HUDEP-2 (cell line): ENCODE measurements around the gene CNTNAP3.
"Not testable (repeated sequence)": the region's sequence is repeated elsewhere in the genome, so short reads cannot be mapped to it uniquely, and the experiment has no call there.

Experiments
- DNase-seq, 76 experiments: peaks; one replicate each; lab custom pipeline; 2025; ENCODE audit not compliant: unreplicated experiment in 76 of 76; lab: John Stamatoyannopoulos, UW

Gene CNTNAP3

GRCh38 chr9:39287980-39288379 is at the start of gene CNTNAP3:
Gene CNTNAP3 (minus strand): TSS chr9:39288167. CDS start chr9:39288064, 103 bp downstream.
- not testable (repeated sequence) for DNase-seq

GRCh38 chr9:39279995-39280394 is 8.0 kb downstream of the CNTNAP3 start:
- not testable (repeated sequence) for DNase-seq

- not testable (repeated sequence) for DNase-seq
These were observed 45.5 kb downstream of the CNTNAP3 start for GRCh38 chr9:39242513-39242912.

GRCh38 chr9:39232130-39232991 is 55.6 kb downstream of the CNTNAP3 start:
- DNase-seq: not testable (repeated sequence)

- DNase-seq: not testable (repeated sequence)
These were observed 72.0 kb downstream of the CNTNAP3 start for GRCh38 chr9:39215976-39216375.

- DNase-seq: not testable (repeated sequence)
These were observed 78.2 kb downstream of the CNTNAP3 start for GRCh38 chr9:39209773-39210172.

GRCh38 chr9:39206643-39207042 is 81.3 kb downstream of the CNTNAP3 start:
- DNase-seq: not testable (repeated sequence)

- not testable (repeated sequence) for DNase-seq
These were observed 82.1 kb downstream of the CNTNAP3 start for GRCh38 chr9:39205842-39206241.

- not testable (repeated sequence) for DNase-seq
These were observed 87.6 kb downstream of the CNTNAP3 start for GRCh38 chr9:39200412-39200811.

- DNase-seq: not testable (repeated sequence)
These were observed 89.8 kb downstream of the CNTNAP3 start for GRCh38 chr9:39198000-39198709.

GRCh38 chr9:39171370-39171769 is 116.6 kb downstream of the CNTNAP3 start:
- not testable (repeated sequence) for DNase-seq

- DNase-seq: not testable (repeated sequence)
These were observed 130.3 kb downstream of the CNTNAP3 start for GRCh38 chr9:39157714-39158113.

- not testable (repeated sequence) for DNase-seq
These were observed 155.0 kb downstream of the CNTNAP3 start for GRCh38 chr9:39132826-39133552.

GRCh38 chr9:39121401-39121800 is 166.6 kb downstream of the CNTNAP3 start:
- not testable (repeated sequence) for DNase-seq

GRCh38 chr9:39111746-39112145 is 176.2 kb downstream of the CNTNAP3 start:
- DNase-seq: not testable (repeated sequence)

- no peak for DNase-seq
These were observed 179.8 kb downstream of the CNTNAP3 start for GRCh38 chr9:39108145-39108544.

- DNase-seq: not testable (repeated sequence)
These were observed 190.8 kb downstream of the CNTNAP3 start for GRCh38 chr9:39097208-39097607.

GRCh38 chr9:39085311-39085710 is 202.7 kb downstream of the CNTNAP3 start:
- not testable (repeated sequence) for DNase-seq

- not testable (repeated sequence) for DNase-seq
These were observed 205.4 kb downstream of the CNTNAP3 start for GRCh38 chr9:39082574-39082973.

GRCh38 chr9:39080081-39080480 is 207.9 kb downstream of the CNTNAP3 start:
- DNase-seq: not testable (repeated sequence)
